Measurements from ENCODE around the gene WIPI1.

WIPI1 gene

DNA sequence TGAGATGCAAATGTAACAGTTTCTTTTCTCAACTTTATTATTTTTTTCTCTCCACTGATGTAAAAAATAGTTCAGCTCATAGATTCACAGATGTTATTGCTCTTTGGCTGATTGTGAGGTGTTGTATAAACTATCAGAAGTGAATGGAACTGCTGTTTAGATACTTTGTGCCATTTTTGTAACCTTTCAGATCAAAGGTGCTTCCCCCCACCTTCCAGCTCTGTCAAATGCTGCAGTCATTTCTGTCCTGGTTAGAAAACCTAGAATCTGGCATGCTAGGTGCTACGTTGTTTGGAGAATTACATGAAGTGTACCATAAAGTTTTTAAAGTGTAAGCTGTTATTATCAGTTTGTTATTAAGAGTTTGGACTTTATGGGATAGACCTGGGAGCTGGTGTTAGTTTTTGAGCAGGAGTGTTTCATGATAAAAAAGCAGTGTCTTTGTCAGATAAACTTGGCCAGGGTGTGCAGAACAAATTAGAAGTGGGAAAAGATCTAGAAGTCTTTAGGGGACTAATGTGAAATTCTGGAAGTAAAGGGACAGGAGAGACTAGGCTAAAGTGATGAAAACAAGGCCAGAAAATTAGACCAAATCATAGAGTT lies 1.8 kb upstream of the WIPI1 start:
- Mint-ChIP-seq H3K4me3 (peak overlapping the region; percentile 1 to 12 (median 2)), H3K27ac (no peak overlapping the region), H3K27me3 (ENCODE audit: low read depth) (peaks cover 4% of the 10 kb centered on the region), H3K9me3 (no peaks in the 10 kb centered on the region), H3K4me1 (peaks cover 60% of the 10 kb centered on the region), H3K36me3 (ENCODE audit: low read depth) (no peaks in the 10 kb centered on the region)
- TF ChIP-seq, protein P1, sequence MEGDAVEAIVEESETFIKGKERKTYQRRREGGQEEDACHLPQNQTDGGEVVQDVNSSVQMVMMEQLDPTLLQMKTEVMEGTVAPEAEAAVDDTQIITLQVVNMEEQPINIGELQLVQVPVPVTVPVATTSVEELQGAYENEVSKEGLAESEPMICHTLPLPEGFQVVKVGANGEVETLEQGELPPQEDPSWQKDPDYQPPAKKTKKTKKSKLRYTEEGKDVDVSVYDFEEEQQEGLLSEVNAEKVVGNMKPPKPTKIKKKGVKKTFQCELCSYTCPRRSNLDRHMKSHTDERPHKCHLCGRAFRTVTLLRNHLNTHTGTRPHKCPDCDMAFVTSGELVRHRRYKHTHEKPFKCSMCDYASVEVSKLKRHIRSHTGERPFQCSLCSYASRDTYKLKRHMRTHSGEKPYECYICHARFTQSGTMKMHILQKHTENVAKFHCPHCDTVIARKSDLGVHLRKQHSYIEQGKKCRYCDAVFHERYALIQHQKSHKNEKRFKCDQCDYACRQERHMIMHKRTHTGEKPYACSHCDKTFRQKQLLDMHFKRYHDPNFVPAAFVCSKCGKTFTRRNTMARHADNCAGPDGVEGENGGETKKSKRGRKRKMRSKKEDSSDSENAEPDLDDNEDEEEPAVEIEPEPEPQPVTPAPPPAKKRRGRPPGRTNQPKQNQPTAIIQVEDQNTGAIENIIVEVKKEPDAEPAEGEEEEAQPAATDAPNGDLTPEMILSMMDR (IDR thresholded peaks at IDR 0.05; ENCODE audit: unreplicated experiment in 3 of 3) = no peak

DNA sequence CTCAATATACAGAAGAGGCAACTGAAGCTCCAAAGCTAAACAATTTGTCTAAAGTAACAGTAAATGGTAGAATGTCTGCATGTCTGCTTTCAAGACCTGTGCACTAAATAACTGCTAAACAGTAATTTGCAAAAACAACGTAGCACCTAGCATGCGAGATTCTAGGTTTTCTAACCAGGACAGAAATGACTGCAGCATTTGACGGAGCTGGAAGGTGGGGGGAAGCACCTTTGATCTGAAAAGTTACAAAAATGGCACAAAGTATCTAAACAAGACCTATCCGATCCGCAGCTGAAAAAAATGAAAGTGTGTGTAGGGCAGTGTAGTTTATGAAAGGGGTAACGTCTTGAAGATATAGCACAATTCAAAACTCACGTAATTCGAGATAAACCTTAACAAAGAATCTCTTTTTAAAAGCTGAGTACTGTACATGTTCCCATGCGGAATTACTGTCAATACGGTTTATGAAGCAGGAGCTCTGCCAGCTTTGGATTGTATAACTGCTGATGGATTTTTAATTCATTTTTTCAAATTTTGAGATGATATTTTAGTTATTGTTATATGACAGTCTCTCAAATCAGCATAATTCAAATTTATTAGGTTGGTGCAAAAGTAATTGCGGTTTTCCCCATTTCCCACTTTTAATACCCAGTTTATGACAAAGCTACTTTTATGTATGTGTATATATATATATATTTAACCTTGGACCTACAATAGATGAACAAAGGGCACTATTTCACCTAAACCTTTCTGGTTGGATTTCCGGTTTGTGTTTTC lies 1.2 kb upstream of the WIPI1 start:
- Mint-ChIP-seq H3K36me3 (ENCODE audit: low read depth) (no peaks in the 10 kb centered on the region), H3K4me1 (peaks cover 65% of the 10 kb centered on the region), H3K4me3 (peak overlapping the region; percentile 82 to 88 (median 85)), H3K27ac (peak overlapping the region; percentile 23 to 73 (median 58)), H3K9me3 (no peaks in the 10 kb centered on the region), H3K27me3 (ENCODE audit: low read depth) (peaks cover 4% of the 10 kb centered on the region)
- TF ChIP-seq, protein P1 (IDR thresholded peaks at IDR 0.05; ENCODE audit: unreplicated experiment in 3 of 3) = no peak

DNA sequence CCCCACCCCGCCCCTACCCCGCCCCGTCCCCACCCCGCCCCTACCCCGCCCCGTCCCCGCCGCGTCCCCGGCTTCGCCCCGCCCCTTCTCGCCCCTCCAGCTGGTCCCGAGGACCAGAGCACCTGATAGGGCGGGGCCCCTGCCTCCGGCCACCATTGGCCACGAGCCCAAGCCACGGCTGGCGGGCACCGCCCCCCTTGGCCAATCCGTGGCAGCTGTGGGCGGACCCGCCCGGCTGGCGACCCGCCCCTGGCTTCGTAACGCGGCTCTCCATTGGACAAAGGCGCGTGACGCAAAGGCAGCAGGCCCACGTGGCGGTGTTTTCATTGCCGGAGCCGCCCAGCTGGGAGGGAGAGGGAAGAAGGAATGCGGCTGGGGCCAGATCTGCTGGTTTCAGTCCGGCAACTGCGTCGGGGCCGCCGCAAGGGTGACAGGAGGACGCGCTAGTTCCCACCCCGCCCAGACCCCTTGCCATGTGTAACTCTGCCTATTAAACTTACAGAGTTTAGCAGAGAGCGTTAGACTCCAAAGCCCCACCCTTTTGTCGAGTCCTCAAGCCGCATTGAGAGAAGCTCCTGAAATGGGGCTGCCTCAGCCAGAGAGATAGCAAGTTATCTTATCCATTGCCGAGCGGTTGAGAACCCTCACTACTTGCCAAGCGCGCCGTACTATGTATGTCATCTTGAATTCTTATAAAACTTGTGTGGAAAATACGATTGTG lies 403 bp upstream of the WIPI1 start:
- TF ChIP-seq, protein P1 (IDR thresholded peaks at IDR 0.05; ENCODE audit: unreplicated experiment in 3 of 3) = no peak
- H3K4me3 Mint-ChIP-seq = peak overlapping the region; percentile 82 to 88 (median 85)
- no peaks in the 10 kb centered on the region for H3K36me3 Mint-ChIP-seq (ENCODE audit: low read depth)
- peaks cover 4% of the 10 kb centered on the region for H3K27me3 Mint-ChIP-seq (ENCODE audit: low read depth)
- H3K27ac Mint-ChIP-seq = peak overlapping the region; percentile 23 to 73 (median 58)
- no peaks in the 10 kb centered on the region for H3K9me3 Mint-ChIP-seq
- peaks cover 63% of the 10 kb centered on the region for H3K4me1 Mint-ChIP-seq

DNA sequence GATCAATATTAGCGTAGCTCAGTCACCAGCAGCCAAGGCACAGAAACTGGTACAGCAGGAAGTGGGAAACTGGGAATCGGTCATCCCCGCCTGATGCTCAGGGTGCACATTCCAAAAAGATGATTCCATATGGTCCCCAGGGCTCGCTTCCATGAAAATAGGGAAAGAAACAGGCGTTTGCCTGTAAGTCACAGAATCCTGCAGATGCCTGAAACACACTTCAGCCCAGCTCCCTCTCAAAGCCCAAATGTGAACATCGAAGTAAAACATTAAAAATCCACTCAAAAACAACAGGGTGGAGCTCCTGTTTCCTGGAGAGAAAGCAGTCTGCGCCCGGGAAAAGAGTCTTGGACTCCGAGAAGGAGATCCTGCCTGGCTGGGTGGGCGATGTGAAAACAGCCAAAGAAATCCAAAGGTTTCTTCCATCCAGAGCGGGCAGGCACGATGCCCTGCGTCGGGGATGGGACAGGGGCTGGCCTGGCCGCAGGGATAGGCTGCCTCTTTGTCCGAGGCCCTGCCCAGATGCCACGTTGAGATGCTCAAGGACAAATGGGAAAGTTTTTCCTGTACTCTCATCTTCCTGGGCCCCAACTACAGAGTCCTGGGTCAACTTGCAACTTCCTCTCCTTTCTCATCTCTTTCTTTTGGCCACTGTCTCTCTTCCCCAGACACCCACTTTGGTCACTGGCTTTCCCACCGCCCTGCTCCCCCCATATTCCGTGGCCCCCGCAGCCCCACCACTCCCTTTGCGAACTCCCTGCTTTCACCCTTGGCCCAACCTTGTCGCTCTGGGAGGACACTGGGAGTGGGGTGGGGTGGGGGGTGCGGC lies 743 bp downstream of the WIPI1 start:
- TF ChIP-seq, protein P1 (IDR thresholded peaks at IDR 0.05; ENCODE audit: unreplicated experiment in 3 of 3) = no peak
- peak overlapping the region; percentile 94 to 99 (median 99) for H3K4me3 Mint-ChIP-seq
- peaks cover 57% of the 10 kb centered on the region for H3K4me1 Mint-ChIP-seq
- H3K36me3 Mint-ChIP-seq (ENCODE audit: low read depth) = peaks cover 2% of the 10 kb centered on the region
- H3K27ac Mint-ChIP-seq = peak overlapping the region; percentile 89 to 95 (median 90)
- peaks cover 4% of the 10 kb centered on the region for H3K27me3 Mint-ChIP-seq (ENCODE audit: low read depth)
- H3K9me3 Mint-ChIP-seq = no peaks in the 10 kb centered on the region

DNA sequence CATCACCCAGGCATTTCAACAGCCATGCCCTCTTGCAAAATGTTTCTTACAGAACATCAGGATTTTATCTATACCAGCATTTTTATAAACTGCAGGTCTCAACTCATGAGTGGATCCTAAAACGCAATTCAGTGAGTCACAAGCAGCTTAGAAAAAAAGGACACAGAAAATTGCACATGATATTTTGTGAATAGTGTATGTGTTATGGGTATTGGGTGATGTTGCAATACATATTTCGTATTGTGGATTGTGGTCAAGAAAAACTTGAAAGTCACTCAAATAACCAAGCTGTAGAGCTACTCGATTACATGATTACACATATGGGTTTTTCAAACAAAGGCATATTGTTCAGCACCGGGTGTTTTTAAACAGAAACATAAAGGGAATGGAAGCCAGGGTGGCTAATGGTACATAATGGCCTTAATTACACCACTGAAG lies 1.4 kb downstream of the WIPI1 start:
- TF ChIP-seq, protein P1 (IDR thresholded peaks at IDR 0.05; ENCODE audit: unreplicated experiment in 3 of 3) = no peak
- H3K27me3 Mint-ChIP-seq (ENCODE audit: low read depth) = peaks cover 4% of the 10 kb centered on the region
- peak overlapping the region; percentile 94 to 99 (median 99) for H3K4me3 Mint-ChIP-seq
- H3K27ac Mint-ChIP-seq = peak overlapping the region; percentile 89 to 95 (median 90)
- no peaks in the 10 kb centered on the region for H3K9me3 Mint-ChIP-seq
- H3K36me3 Mint-ChIP-seq (ENCODE audit: low read depth) = peaks cover 5% of the 10 kb centered on the region
- H3K4me1 Mint-ChIP-seq = peaks cover 55% of the 10 kb centered on the region
